Stimulated activated CD4-positive, alpha-beta T cell treated with anti-CD3 and anti-CD28 coated beads, Interleukin-1b, Interleukin-23, amount 100 ng/mL, for 1 hour (primary cell): Measurements from ENCODE around the gene MINDY3.
"Not testable (repeated sequence)": the region's sequence is repeated elsewhere in the genome, so short reads cannot be mapped to it uniquely, and the experiment has no call there.

Experiments
- DNase-seq, 2 donors: peaks; one replicate each; pipeline ENCODE4 v3.0.0-alpha.2; 2020; ENCODE audit warnings: low read depth in 2 of 2

MINDY3 gene

DNA sequence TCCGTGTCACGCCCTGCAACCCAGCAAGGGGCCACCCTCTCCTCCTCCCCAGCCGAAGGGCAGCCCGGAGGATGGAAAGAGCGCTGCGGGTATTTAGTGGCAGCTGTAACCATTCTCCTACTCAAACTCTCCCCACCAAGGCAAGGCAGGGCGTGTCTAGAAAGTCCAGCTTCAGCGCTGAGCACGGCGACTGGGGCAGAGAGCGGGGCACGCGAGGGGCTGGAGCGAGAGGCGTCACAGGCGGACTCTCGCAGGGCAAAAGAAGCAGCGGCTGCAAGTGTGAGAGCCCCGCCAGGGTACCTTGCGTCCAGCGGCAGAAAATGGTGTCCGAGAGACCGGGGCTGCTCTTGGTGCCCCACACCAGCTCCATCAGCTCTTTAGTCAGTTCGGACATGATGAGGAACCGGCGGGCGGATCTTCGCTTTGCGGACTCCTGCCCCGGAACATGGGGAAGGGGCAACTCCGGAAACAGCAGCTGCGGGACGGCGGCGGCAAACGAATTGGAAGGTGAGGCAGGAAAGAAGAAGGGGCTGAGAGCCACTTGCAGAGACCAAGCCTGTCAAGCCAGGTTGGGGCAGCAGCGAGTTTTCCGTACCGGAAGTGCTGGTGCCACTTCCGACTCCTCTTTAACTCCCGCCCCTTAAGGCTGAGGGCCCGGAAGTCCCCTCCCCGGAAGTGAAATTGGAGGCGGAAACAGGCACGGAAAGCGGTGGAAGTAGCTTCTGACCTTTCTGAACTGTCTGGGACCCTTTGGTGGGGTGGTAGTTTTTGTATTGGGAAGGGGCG is at the start of gene MINDY3:
Gene MINDY3 (minus strand): TSS at position 602 of the 786 bp plus-strand sequence. CDS start 208 bp downstream, at position 394.
- DNase-seq, result peak; percentile 45 to 67

DNA sequence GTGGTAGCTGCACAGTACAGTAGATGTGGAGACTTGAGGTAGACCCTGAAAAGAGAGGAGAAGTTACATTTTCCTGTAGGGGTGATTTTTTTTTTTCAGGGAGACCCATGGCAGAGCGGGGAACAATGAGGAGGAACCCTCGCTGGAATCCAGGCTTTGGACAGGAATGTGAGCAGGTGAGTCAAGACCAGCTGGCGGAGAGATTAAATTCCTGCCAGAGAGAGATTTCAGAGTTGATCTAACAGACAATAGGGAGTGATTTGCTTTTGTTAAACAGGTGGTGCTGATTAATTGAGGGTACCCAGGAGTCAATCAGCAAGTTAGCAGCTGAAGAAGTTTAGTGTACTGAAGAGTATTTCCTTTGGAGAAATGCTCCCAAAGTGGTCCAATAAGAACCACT is 41.6 kb upstream of the MINDY3 start:
- no peak for DNase-seq

DNA sequence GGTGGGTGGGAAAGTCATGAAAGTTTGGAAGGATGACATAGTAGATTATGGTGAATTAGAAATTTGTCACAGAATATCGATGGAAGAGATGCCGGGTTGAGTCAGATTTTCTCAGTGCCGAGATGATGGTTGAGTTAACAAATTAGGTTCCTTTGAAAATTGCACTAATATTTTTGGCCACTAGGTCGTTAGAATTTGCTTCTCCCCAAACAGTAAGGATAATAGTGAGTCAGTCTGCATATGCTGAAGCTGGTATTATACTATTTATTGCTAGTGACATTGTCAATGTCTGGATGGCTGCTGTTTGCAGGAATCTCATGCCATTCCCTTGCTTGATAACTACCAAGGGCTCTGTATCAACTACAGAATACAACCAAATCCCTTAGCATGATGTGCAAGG is 37.7 kb upstream of the MINDY3 start:
- DNase-seq, result no peak

DNA sequence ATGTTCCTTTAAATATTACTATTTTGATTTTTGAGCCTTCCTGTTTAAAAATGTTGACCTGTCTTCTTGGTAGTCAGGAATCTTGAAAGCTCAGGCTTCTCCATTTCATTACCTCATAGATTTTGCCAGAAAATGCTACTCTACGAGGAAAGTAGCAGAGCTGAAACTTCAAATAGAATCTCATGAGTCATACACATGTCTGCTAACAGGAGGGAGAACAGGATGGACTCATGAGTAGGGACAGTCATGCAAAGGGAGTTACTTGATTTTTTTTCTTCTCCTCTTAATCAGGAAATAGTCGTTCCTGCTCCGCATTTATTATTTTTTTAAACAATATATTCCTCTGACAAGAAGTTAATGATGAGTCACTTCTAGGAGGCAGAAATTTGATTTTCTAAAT is 37.0 kb upstream of the MINDY3 start:
- DNase-seq, result no peak

DNA sequence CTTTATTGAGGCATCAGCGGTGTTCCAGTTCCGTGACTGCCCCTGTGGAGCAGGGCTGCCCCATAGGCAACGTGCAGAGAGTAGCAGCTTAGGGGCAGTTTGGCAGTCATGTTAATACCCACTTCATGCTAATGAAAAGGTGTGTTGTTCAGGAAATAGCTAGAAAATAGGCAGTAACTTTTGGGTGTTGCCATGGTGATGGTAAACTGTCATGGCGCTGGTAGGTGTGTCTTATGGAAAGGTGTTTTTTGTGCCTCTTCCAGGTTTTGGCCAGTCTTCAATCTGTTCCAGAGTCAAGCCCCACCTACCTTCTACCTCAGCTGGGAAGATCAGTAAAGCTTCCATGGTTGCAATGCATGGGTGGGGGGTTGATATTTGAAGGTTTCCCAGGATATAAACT is 36.3 kb upstream of the MINDY3 start:
- DNase-seq, result no peak

DNA sequence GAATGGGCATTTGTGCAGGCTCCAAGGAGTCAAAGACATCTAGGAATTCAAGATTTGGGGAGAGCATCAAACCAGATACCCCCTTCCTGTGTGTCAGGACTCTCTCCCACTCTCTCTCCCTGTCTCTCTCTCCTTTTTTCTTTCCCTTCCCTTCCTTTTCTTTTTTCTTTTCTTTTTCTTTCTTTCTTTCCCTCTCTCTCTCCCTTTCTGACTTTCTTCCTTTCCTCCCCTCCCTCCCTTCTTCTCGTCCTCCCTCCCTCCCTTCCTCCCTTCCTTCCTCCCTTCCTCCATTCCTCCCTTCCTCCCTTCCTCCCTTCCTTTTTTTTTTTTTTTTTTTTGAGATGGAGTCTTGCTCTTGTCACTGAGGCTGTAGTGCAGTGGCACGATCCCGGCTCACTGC is 24.1 kb upstream of the MINDY3 start:
- DNase-seq, result no peak

DNA sequence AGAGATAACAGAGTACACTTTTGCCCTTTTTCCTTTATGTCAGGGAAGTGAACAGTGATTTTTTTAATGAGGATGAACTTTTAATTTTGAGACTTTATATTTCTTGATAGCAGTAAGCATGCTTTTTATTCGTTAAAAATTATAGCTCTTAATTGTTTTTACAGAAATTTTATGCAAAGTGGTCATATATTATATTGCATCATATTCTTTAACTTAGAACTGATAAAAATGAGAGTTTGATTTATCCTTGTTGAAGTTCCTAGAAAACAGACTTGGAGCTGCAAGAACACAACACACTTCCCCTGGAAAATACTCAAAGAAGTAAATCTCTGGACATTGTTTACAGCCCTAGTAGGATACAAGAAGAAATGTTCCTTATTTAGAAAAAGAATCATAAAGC is 21.2 kb upstream of the MINDY3 start:
- DNase-seq, result no peak

DNA sequence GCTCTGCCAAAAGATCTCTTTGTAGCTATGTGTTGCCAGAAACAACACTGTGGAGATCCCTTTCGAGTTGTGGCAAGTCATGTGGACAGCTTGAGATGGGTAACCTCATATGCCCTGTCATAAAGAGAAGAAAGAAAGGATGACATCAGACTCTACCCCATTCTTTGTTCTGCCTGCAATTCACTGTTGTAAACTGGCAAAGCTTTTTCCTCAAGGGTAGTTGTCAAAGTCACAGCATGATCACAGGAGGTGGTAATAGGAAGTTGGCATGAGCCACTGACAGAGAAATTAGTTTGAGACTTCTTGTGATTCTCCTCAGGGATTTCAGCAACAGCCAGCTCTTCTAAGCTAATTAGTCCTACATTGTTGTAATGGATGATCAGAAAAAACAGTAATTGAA is 19.4 kb upstream of the MINDY3 start:
- no peak for DNase-seq

DNA sequence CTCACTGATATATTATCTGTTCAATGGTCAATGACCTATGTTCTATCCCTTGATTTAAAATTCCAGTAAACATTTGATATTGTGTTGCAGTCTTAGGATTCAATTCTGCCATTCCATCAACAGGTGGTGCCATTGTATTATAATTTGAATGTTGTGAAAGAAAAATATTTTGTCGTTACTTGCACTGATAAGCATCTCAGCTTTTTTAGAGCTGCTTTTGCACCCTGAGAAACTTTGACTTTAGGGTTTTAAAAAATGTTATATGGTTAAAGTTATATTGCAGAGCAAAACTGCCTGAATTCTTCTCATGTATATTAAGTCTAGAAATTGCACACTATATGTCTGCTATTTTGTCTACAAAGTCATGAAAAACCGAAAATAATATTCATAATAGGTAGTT is 18.8 kb upstream of the MINDY3 start:
- DNase-seq, result no peak

DNA sequence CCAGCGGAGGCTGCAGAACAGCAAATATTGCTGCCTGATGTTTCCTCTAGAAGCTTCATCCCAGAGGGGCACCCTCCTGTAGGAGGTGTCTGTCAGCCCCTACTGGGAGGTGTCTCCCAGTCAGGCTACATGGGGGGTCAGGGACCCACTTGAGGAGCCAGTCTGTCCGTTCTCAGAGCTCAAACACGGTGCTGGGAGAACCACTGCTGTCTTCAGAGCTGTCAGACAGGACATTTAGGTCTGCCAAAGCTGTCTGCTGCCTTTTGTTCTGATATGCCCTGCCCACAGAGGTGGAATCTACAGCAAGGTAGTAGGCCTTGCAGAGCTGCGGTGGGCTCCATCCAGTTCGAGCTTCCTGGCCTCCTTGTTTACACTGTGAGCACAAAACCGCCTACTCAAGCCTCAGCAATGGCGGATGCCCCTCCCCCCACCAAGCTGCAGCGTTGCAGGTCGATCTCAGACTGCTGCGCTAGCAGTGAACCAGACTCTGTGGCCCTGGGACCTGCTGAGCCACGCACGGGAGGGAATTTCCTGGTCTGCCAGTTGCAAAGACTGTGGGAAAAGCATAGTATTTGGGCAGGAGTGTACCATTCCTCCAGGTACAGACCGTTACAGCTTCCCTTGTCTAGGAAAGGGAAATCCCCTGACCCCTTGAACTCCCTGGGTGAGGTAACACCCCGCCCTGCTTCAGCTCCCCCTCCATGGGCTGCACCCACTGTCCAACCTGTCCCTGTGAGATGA is 17.7 kb upstream of the MINDY3 start:
- no peak for DNase-seq

DNA sequence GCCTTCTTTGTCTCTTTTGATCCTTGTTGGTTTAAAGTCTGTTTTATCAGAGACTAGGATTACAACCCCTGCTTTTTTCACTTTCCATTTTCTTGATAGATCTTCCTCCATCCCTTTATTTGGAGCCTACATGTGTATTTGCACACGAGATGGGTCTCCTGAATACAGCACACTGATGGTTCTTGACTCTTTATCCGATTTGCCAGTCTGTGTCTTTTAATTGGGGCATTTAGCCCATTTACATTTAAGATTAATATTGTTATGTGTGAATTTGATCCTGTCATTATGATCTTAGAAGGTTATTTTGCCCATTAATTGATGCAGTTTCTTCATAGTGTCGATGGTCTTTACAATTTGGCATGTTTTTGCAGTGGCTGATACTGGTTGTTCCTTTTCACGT is 16.0 kb upstream of the MINDY3 start:
- not testable (repeated sequence) for DNase-seq

DNA sequence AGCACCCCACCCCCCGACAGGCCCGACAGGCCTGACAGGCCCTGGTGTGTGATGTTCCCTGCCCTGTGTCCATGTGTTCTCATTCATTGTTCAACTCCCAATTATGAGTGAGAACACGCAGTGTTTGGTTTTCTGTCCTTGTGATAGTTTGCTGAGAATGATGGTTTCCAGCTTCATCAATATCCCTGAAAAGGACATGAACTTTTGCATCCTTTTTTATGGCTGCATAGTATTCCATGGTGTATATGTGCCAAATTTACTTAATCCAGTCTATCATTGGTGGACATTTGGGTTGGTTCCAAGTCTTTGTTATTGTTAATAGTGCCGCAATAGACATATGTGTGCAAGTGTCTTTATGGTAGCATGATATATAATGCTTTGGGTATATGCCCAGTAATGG is 12.3 kb upstream of the MINDY3 start:
- DNase-seq, result not testable (repeated sequence)

DNA sequence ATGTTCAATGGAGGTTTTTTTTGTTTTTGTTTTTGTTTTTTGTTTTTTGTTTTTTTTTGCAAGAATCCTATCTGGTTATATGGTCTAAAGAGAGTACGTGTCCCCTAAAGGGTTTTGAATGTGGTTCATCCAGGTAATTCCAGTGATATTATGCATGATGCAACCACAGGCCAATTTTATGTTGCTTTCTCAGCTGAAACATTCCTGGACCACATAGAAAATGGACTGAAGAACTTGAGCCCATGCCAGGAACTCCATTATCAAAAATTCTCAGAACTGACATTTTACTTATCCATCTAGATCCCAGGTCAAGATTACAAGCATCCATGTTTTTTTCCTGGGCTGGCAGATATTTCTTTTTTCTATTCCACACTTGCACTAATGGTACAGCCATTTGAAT is 11.5 kb upstream of the MINDY3 start:
- no peak for DNase-seq

DNA sequence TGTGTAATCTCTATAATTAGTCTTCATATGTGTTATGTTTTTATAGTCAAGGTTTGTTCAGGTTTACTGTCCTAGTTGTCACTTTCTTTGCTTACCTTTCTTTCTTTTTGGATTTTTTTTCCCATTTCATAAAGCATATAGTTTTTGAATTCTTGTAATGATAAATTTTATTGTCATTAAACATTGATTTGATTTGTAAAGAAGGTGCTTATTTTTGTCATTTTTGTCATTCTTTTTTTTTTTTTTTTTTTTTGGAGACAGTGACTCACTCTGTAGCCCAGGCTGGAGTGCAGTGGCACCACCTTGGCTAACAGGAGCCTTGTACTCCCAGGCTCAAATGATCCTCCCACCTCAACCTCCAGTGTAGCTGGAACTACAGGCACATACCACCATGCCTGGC is 9.6 kb upstream of the MINDY3 start:
- no peak for DNase-seq

DNA sequence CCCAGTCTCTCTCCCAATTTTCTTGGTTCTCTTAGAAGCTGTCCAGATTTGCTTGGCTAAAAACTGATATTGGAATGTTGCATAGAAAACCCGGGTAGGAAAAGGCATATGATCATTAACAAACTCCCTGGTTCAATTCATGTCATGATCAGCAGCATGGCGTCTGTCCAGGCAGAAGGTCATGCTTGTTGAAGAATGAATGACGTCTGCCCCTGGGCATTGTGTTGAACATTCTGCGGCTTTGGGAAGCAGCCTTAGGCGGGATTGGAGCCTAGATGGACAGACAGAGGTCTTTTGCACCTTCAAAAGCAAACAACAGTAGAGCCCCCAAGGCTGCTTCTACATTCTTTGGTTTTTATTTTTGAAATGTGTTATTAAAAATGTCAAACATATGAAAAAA is 7.7 kb upstream of the MINDY3 start:
- no peak for DNase-seq

DNA sequence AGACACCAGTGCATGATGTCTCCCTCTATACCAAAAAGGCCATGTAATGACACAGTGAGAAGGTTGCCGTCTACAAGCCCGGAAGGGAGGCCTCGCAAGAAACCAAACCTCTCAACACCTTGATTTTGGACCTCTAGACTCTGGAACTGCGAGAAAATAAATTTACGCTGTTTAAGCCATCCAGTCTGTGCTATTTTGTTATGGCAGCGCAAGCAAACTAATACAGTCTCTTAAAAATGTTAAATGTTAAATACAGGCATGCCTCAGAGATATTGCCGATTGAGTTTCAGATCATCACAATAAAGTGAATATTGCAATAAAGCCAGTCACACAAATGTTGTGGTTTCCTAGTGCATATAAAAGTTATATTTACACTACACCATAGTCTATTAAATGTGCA is 5.0 kb upstream of the MINDY3 start:
- DNase-seq, result no peak

DNA sequence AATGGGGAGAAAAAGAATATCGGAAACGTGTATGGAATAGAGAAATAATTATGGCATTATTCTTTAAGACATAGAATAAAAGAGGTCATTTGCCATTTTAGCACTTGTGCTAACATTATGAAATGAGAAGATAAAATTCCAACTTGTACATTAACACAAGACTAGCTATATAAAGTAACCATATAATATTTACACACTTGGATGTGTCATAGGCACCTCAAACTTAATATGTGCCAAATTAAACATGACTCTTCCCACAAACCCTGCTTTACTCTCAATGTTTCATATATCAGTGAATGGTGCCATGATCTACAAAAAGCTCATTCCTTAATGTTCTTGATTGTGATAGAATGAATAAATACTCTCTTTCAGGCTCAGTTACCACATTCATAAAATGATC is 4.1 kb upstream of the MINDY3 start:
- no peak for DNase-seq

DNA sequence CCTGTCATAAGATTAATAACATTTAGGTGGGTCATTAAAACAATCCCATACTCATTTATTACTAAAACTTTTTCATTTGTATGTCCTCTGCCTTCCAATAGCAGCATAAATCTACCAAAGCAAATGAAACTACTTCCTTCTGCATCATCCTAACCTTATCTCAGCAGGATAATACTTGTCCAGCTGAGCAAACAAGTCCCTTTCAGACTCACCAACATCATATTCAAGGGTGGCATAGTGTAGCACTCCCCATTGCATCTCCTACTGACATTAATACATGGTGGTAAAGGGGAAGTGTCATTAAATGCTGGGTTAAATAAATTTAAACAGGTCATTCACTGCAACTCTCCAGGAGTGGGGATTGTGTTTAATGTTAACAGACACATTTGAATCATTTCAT is 3.4 kb upstream of the MINDY3 start:
- DNase-seq, result no peak

DNA sequence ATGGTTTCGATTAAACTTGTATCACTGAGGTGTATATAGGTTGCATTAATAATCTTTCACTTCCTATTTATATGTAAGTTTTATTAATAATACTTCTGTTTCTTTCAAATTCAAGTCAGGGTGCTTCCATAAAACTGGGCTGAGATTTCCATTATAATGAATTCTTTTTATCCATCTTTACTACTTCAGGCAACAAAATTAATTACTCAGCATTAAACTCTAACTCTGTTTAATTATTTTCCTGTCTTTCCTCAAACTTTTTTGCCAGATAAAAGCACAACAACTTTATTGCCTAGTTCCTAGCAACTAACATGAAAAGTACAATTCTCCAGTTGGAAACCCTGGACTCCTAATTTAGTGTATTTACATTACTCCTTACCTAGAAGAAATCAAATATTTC is 3.0 kb upstream of the MINDY3 start:
- DNase-seq, result no peak

DNA sequence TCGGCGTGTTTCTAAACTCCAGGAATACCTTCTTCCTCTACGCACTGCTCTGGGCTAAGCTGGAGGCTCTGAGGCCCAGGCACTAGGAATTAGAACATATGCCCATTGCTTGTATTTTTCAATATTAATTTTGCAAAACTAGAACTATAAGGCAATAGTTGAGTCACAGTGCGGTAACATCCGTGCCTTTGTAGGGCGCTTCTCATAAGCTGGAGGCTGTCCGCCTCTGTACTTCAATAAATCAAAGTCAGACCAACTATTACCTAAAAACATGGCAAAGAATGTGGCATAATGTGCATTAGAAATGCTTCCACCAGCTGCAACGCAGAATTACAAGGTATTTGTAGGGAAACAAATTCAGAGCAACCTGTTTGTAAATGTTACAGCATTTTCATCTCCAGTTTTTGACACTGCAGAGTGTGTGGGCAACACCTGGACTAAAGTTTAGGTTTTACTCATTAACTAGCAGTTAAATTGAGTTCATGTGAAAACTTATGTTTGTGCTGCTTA is 440 bp upstream of the MINDY3 start:
- DNase-seq, result no peak

DNA sequence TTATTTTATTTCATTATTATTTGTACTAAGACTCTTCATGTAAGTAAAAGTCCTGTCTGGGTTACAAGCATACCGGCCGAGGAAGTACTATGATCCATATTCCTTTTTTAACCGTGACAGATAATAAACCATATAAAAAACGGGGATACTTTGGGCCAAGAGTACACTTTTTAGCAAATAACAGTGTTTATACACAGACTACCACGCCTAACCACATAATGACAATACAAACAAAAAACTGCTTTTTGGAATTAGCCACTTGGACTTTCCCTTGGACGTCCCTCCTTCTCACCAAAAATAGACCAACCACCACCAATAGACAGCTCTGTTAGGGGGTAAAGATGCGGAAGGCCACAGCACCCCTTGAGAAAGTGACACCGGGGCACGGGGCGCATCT is 800 bp downstream of the MINDY3 start:
- DNase-seq, result no peak

DNA sequence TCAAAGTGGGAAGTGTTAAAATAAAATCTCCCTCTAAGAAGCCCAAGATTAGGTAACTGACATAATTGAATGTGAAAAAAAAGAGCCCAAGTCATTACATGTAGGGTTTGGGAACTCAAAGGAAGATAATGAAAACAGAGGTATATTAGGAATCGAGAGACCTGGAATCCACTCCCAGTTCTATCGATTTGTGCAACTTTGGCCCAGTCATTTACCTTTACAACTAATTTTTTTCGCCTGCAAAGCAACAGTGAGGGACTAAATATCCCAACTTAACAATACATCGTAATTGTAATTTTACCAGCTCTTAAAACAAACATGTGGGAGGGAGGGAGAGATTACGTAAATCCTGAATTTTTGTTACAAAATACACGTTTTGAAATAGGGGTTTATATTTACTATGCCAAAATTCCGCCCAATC is 1.4 kb downstream of the MINDY3 start:
- DNase-seq, result no peak

DNA sequence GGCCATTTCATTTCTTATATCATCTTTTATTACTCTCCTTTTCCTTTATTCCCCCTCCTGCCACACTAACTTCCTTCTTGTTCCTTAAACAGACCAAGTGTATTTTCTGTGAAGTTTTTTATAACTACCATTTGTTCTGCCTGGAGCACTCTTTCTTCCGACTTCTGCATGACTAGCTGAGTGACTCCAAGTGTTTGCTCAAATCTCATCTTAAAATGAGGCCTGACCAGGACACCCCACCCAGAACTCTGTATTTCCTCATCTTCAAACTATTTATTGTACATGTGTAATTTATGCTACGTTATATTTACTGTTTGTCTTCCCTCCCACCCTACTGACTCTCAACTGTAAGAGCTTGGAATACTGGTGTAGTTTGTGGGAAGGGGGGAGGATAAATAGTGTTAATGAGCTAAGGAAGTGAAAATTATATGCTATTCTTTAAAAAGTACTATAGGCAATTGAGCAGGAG is 3.2 kb downstream of the MINDY3 start:
- no peak for DNase-seq
